Breast epithelium (tissue), 4 donors: Measurements from ENCODE around the gene CNPY4. TPM values are rescaled to one million over a fixed set of nuclear protein-coding genes. Genes with fewer than 3 reads are reported as not detected.

Source experiments
- DNase-seq, 2 donors: peaks; one replicate each; pipeline ENCODE4 v3.0.0-alpha.2; 2019; ENCODE audit warnings: low spot score in 2 of 2
- H3K27ac ChIP-seq, 2 donors: fragments of 200-600 bp; sonication (generic) in 1 of 2; one replicate each; pipeline ENCODE4 v1.5.1; 2016 to 2019; ENCODE audit warnings: mild to moderate bottlenecking in 1 of 2
- H3K27me3 ChIP-seq, 2 donors: fragments of 200-600 bp; sonication (generic) in 1 of 2; one replicate each; pipeline versions ENCODE4 v1.5.1 to v1.6.0; 2017 to 2019; ENCODE audit warnings: control low read depth in 1 of 2, mild to moderate bottlenecking in 1 of 2
- H3K36me3 ChIP-seq: fragments of 200-600 bp; one replicate; pipeline ENCODE4 v1.5.1; 2019
- H3K4me1 ChIP-seq, 2 donors: fragments of 200-600 bp; sonication (generic); one replicate each; pipeline ENCODE4 v1.5.1; 2016 to 2019; ENCODE audit warnings: control low read depth in 1 of 2
- H3K4me3 ChIP-seq, 3 donors: fragments of 200-600 bp; sonication (generic); 1 replicate in 2 of 3; 2 replicates in 1 of 3; pipeline ENCODE4 v1.5.1; 2016 to 2019; ENCODE audit warnings: mild to moderate bottlenecking in 3 of 3, moderate library complexity in 2 of 3
- H3K9me3 ChIP-seq, 2 donors: fragments of 200-600 bp; sonication (generic) in 1 of 2; one replicate each; pipeline ENCODE4 v1.5.1; 2016 to 2019; ENCODE audit warnings: control low read depth in 1 of 2
- POLR2A ChIP-seq: fragments of 450-650 bp; IDR thresholded peaks from one replicate; pipeline ENCODE4 v1.6.1; 2016; ENCODE audit warnings: antibody characterized with exemption, mild to moderate bottlenecking, moderate library complexity
- POLR2AphosphoS5 ChIP-seq, 3 donors: sonication (generic); formaldehyde crosslinking; IDR thresholded peaks; one replicate each; pipeline ENCODE4 v1.6.1; 2017; ENCODE audit warnings: antibody characterized with exemption in 3 of 3
- intact Hi-C: fragments of 100-400 bp; cut with DNase I; formaldehyde crosslinking; loops from one replicate; pipeline ENCODE4 v1.15.1; 2023; ENCODE audit warnings: low total_unique reads
- total RNA-seq, 3 donors: library from RNA; depleted of rRNA; stranded (reverse); fragments of >200 nt; gene quantifications; one replicate each; pipeline ENCODE4 v1.1.0, GENCODE V29; 2016
- TF ChIP-seq, protein P1 (sequence below), 3 donors: fragments of 450-650 bp; IDR thresholded peaks; one replicate each; pipeline ENCODE4 v1.5.1; 2016 to 2017; ENCODE audit warnings: antibody characterized with exemption in 3 of 3, mild to moderate bottlenecking in 3 of 3, moderate library complexity in 3 of 3

Gene CNPY4
- total RNA-seq, 3 donors from 2014 or later: 7.2 to 11.8 (median 11.3) TPM

DNA sequence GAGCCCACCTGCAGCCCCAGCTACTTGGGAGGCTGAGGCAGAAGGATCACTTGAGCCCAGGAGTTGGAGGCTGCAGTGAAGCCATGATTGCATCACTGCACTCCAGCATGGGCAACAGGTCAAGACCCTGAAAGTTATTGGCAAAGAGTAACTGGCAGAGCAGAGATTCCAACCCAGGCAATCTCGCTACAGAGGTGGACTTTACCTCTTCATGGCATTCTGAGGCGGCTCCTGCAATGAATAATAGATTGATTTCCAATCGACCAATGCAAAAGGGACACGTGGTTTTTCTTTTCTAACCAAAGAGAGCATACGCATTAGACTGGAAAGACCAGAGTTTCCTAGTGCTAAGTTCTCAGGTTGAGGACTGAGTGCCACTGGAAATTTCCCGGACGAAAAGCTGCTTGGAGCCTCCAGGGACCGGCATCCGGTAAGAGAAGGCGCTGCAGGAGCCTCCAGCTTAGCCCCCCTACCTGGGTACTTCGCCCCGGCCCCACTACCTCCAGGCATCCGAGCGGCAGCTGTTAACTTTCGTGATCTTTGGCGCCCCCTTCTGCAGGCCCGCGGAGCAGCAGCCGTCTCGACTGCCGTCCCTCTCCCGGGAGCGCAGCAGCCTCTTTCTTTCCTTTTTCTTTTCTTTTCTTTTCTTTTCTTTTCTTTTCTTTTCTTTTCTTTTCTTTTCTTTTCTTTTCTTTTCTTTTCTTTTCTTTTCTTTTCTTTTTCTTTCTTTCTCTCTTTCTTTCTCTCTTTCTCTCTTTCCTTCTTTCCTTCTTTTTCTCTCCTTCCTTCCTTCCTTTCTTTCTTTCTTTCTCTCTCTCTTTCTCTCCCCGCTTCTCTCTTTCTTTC is 11.4 kb downstream of the CNPY4 start:
- Histone ChIP-seq H3K36me3 (no peaks in the 10 kb centered on the region), H3K4me3 (peak overlapping the region in 2 of 3 donors; percentile 26 to 51), H3K4me1 (no peaks in the 10 kb centered on the region), H3K27me3 (no peaks in the 10 kb centered on the region), H3K27ac (no peak overlapping the region), H3K9me3 (no peaks in the 10 kb centered on the region)
- DNase-seq: peak; percentile 52 to 83
- TF ChIP-seq POLR2AphosphoS5 (IDR thresholded peaks at IDR 0.05): no peak
- TF ChIP-seq POLR2A: no peak
- TF ChIP-seq, protein P1, sequence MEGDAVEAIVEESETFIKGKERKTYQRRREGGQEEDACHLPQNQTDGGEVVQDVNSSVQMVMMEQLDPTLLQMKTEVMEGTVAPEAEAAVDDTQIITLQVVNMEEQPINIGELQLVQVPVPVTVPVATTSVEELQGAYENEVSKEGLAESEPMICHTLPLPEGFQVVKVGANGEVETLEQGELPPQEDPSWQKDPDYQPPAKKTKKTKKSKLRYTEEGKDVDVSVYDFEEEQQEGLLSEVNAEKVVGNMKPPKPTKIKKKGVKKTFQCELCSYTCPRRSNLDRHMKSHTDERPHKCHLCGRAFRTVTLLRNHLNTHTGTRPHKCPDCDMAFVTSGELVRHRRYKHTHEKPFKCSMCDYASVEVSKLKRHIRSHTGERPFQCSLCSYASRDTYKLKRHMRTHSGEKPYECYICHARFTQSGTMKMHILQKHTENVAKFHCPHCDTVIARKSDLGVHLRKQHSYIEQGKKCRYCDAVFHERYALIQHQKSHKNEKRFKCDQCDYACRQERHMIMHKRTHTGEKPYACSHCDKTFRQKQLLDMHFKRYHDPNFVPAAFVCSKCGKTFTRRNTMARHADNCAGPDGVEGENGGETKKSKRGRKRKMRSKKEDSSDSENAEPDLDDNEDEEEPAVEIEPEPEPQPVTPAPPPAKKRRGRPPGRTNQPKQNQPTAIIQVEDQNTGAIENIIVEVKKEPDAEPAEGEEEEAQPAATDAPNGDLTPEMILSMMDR (IDR thresholded peaks at IDR 0.05): peak; percentile 77 to 91 (median 85)
- intact Hi-C loops: no loop called here

DNA sequence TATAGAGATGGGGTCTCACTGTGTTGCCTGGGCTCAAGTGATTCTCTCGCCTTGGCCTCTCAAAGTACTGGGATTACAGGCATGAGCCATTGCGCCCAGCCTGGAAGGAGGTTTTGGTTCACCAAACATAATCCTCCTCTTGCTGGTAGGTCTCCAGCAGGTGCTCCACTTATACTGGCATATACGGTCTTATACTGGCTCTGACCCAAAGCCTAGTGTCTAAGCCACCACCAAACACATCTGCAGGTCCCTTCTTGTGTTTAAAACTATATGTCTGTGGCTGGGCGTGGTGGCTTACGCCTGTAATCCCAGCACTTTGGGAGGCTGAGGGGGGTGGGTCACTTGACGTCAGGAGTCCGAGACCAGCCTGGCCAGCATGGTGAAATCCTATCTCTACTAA is 12.7 kb downstream of the CNPY4 start:
- H3K27me3 ChIP-seq: no peaks in the 10 kb centered on the region
- no peak overlapping the region for H3K4me3 ChIP-seq
- intact Hi-C loops: no loop called here
- no peak for DNase-seq
- H3K4me1 ChIP-seq: no peaks in the 10 kb centered on the region
- TF ChIP-seq POLR2AphosphoS5 (IDR thresholded peaks at IDR 0.05) (no peak), POLR2A (no peak)
- TF ChIP-seq, protein P1 (IDR thresholded peaks at IDR 0.05): no peak
- no peaks in the 10 kb centered on the region for H3K9me3 ChIP-seq
- no peaks in the 10 kb centered on the region for H3K36me3 ChIP-seq
- no peak overlapping the region for H3K27ac ChIP-seq

DNA sequence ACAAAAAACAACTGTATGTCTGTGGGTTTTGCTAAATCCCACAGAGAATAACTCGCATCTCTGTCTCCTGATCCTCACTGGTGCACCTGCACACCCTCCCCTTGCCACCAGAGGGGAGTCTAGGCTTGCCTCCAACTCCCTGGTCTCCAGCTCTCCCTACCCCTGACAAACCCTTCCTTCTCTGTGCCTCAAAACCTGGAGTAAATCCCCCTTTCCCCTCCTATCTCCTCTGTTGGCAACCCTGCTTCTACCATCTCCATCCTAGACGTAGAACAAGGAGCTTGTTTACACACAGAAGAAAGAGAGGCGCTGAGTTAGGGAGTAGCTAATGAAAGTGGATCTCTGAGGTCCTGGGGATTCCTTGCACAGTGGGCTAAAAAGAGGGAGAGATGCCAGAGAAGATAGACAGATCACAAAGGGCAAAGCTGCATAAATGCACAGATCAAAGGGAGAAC is 13.3 kb downstream of the CNPY4 start:
- no peaks in the 10 kb centered on the region for H3K27me3 ChIP-seq
- no peak overlapping the region for H3K27ac ChIP-seq
- H3K4me1 ChIP-seq: no peaks in the 10 kb centered on the region
- TF ChIP-seq, protein P1 (IDR thresholded peaks at IDR 0.05): peak; percentile 27 to 84 (median 73)
- TF ChIP-seq POLR2AphosphoS5 (IDR thresholded peaks at IDR 0.05): no peak
- H3K9me3 ChIP-seq: no peaks in the 10 kb centered on the region
- H3K4me3 ChIP-seq: no peak overlapping the region
- H3K36me3 ChIP-seq: no peaks in the 10 kb centered on the region
- DNase-seq: no peak
- intact Hi-C loops: no loop called here

DNA sequence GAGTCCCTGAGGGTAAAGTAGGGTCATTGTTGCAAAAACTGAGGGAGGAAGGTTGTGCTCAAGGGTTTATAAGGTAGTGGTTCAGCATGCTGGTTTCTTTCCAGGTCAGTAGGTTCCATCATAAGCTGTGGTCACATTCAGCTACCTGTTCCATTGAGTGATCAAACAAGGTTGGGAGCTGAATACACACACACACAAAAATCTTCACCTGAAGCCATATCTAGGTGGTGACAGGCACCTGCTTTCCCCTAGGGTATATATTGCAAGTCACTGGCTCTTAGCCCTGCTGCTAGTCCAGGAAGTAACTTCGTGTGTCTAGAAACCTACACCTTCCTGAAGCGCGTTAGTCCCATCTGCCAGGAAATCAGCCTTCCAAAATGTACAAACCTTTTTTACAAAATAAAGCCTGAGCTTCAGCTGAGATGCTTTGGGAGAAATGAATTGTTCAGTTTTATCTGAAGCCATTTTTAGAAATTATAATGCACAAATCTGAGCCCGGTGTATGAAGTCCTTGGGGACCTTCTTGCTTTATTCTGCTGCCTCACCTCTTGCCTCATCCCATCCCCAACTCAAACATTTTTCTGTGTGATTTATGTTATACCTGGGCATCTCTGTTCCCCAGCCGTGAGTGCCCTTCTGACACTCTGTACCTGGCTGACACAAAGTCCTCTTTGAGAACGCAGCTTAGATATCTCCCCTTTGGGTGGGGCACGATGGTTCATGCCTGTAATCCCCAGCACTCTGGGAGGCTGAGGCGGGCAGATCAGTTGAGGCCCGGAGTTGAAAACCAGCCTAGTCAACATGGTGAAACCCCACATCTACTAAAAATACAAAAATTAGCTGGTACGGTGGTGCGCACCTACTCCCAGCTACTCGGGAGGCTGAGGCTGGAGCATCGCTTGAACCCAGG is 18.7 kb downstream of the CNPY4 start:
- Histone ChIP-seq H3K9me3 (no peaks in the 10 kb centered on the region), H3K36me3 (no peaks in the 10 kb centered on the region), H3K27ac (no peak overlapping the region), H3K4me1 (no peaks in the 10 kb centered on the region), H3K4me3 (no peak overlapping the region), H3K27me3 (no peaks in the 10 kb centered on the region)
- intact Hi-C loops: no loop called here
- no peak for TF ChIP-seq POLR2A
- TF ChIP-seq POLR2AphosphoS5 (IDR thresholded peaks at IDR 0.05): no peak
- TF ChIP-seq, protein P1 (IDR thresholded peaks at IDR 0.05): no peak
- no peak for DNase-seq
